ENCODE data around the gene TRIM9.

GRCh38 chr14:51104467-51104866, 9.6 kb upstream of the TRIM9 start:
- TF ChIP-seq EZH2 (IDR thresholded peaks at IDR 0.05; ENCODE audit: low read depth, unreplicated experiment) (no peak), NANOG (IDR thresholded peaks at IDR 0.05; ENCODE audit: borderline replicate concordance) (no peak)
